Transverse colon (tissue), 4 donors: ENCODE measurements around the gene FAM228B. TPM values are rescaled to one million over a fixed set of nuclear protein-coding genes. Genes with fewer than 3 reads are reported as not detected.
"Not testable (repeated sequence)": the region's sequence is repeated elsewhere in the genome, so short reads cannot be mapped to it uniquely, and the experiment has no call there.

Experiments
- DNase-seq: peaks from one replicate; pipeline ENCODE4 v3.0.0-alpha.2; 2019
- H3K27ac ChIP-seq, 4 donors: fragments of 200-600 bp; sonication (generic); 2 replicates each; pipeline ENCODE4 v1.5.1; 2016 to 2018; ENCODE audit warnings: inconsistent platforms in 4 of 4
- H3K27me3 ChIP-seq: fragments of 200-600 bp; sonication (generic); 2 replicates; pipeline ENCODE4 v1.5.1; 2017; ENCODE audit warnings: inconsistent platforms
- H3K36me3 ChIP-seq, 4 donors: fragments of 200-600 bp; sonication (generic); 2 replicates each; pipeline ENCODE4 v1.5.1; 2017 to 2019; ENCODE audit warnings: inconsistent platforms in 4 of 4
- H3K4me1 ChIP-seq, 4 donors: fragments of 200-600 bp; sonication (generic); 2 replicates each; pipeline ENCODE4 v1.5.1; 2017 to 2020; ENCODE audit warnings: inconsistent platforms in 4 of 4
- H3K4me3 ChIP-seq, 4 donors: fragments of 200-600 bp; sonication (generic); 1 replicate in 1 of 4; 2 replicates in 3 of 4; pipeline versions ENCODE4 v1.5.1 to v1.6.1; 2017 to 2019; ENCODE audit warnings: inconsistent platforms in 4 of 4
- H3K9me3 ChIP-seq, 2 donors: fragments of 200-600 bp; sonication (generic); 2 replicates each; pipeline ENCODE4 v1.5.1; 2017 to 2019; ENCODE audit warnings: inconsistent platforms in 2 of 2
- CTCF ChIP-seq, 5 experiments: fragments of 200-600 bp in 3 of 5; fragments of 450-650 bp in 2 of 5; sonication (generic) in 3 of 5; IDR thresholded peaks; 1 replicate in 2 of 5; 2 replicates in 3 of 5; pipeline ENCODE4 v1.5.1; 2016 to 2017; ENCODE audit warnings: antibody characterized with exemption in 5 of 5, inconsistent platforms in 3 of 5, mild to moderate bottlenecking in 2 of 5, moderate library complexity in 1 of 5
- EP300 ChIP-seq: sonication (generic); formaldehyde crosslinking; IDR thresholded peaks from one replicate; pipeline ENCODE4 v1.6.1; 2017; ENCODE audit warnings: antibody characterized with exemption, low read depth
- POLR2A ChIP-seq: fragments of 450-650 bp; IDR thresholded peaks from one replicate; pipeline ENCODE4 v1.6.1; 2016; ENCODE audit warnings: antibody characterized with exemption, mild to moderate bottlenecking, moderate library complexity
- POLR2AphosphoS5 ChIP-seq, 3 donors: sonication (generic); formaldehyde crosslinking; IDR thresholded peaks; one replicate each; pipeline ENCODE4 v1.6.1; 2016; ENCODE audit warnings: antibody characterized with exemption in 3 of 3
- WGBS, 2 donors: methylation state at CpG; one replicate each; pipeline ENCODE4 v1.1.5; 2018; ENCODE audit warnings: low coverage in 1 of 2; 5-methylcytosine and 5-hydroxymethylcytosine counted together
- in situ Hi-C, 4 donors: fragments of 200-750 bp; cut with MboI; loops; one replicate each; pipeline versions ENCODE4 v1.15.0 to v1.15.1; 2017; ENCODE audit warnings: low sequenced_read_pairs in 3 of 4, low pct_ligation_motif_present in 1 of 4, low pct_unique_long_range_greater_than_20kb in 1 of 4
- intact Hi-C: fragments of 100-400 bp; cut with DNase I; formaldehyde crosslinking; loops from one replicate; pipeline ENCODE4 v1.15.1; 2023; ENCODE audit warnings: low total_unique reads
- total RNA-seq, 4 donors: library from RNA; depleted of rRNA; stranded (reverse); fragments of >200 nt; gene quantifications; one replicate each; pipeline ENCODE4 v1.1.0, GENCODE V29; 2016

FAM228B gene
- total RNA-seq, 4 donors from 2014 or later = 0.75 to 17.8 (median 3.9) TPM

- 48 to 50% methylated on average over 2 of the region's 2 CpGs for WGBS, 2 donors
- Histone ChIP-seq H3K4me3 (no peak overlapping the region), H3K4me1 (no peaks in the 10 kb centered on the region), H3K27me3 (no peaks in the 10 kb centered on the region), H3K9me3 (peaks cover 0 to 4% of the 10 kb centered on the region in 2 donors), H3K36me3 (no peaks in the 10 kb centered on the region), H3K27ac (no peak overlapping the region)
- no peak for DNase-seq
- intact Hi-C loops = no loop called here
- no peak for TF ChIP-seq CTCF (IDR thresholded peaks at IDR 0.05)
- no peak for TF ChIP-seq EP300
- no peak for TF ChIP-seq POLR2A
- TF ChIP-seq POLR2AphosphoS5 (IDR thresholded peaks at IDR 0.05) = no peak
- in situ Hi-C loops = no loop called here
Measured at GRCh38 chr2:24105816-24106215, 17.5 kb upstream of the FAM228B start.

- Histone ChIP-seq H3K27ac (no peak overlapping the region), H3K4me3 (no peak overlapping the region), H3K4me1 (no peaks in the 10 kb centered on the region), H3K27me3 (no peaks in the 10 kb centered on the region), H3K9me3 (peaks cover 0 to 4% of the 10 kb centered on the region in 2 donors), H3K36me3 (no peaks in the 10 kb centered on the region)
- TF ChIP-seq CTCF (IDR thresholded peaks at IDR 0.05) = no peak
- no peak for TF ChIP-seq EP300
- intact Hi-C loops (no loop called here), in situ Hi-C loops (no loop called here)
- DNase-seq = no peak
Measured at GRCh38 chr2:24106786-24107185, 16.5 kb upstream of the FAM228B start.

GRCh38 chr2:24107336-24107735 is 15.9 kb upstream of the FAM228B start:
- TF ChIP-seq POLR2A (no peak), POLR2AphosphoS5 (IDR thresholded peaks at IDR 0.05) (no peak), EP300 (no peak), CTCF (IDR thresholded peaks at IDR 0.05) (no peak)
- Histone ChIP-seq H3K4me3 (no peak overlapping the region), H3K27ac (no peak overlapping the region), H3K27me3 (no peaks in the 10 kb centered on the region), H3K4me1 (no peaks in the 10 kb centered on the region), H3K9me3 (peaks cover 0 to 4% of the 10 kb centered on the region in 2 donors), H3K36me3 (no peaks in the 10 kb centered on the region)
- DNase-seq = no peak
- intact Hi-C loops (no loop called here), in situ Hi-C loops (no loop called here)
- WGBS, 2 donors = 90 to 94% methylated on average over 1 of the region's 1 CpG

DNA sequence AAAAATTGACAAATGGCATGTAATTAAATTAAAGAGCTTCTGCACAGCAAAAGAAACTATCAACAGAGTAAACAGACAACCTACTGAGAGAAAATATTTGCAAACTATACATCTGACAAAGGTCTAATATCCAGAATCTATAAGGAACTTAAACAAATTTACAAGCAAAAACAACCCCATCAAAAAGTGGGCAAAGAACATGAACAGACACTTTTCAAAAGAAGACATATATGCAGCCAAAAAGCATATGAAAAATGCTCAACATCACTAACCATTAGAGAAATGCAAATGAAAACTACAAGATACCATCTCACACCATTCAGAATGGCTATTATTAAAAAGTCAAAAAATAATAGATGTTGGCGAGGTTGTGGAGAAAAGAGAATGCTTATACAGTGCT is 13.8 kb upstream of the FAM228B start:
- in situ Hi-C loops, H3K27me3 ChIP-seq, intact Hi-C loops, H3K4me1 ChIP-seq, DNase-seq, H3K36me3 ChIP-seq, H3K9me3 ChIP-seq, H3K4me3 ChIP-seq, H3K27ac ChIP-seq: not testable (repeated sequence)
- WGBS, 2 donors = 78 to 96% methylated on average over 1 of the region's 1 CpG

- Histone ChIP-seq H3K36me3 (no peaks in the 10 kb centered on the region), H3K9me3 (peaks cover 0 to 4% of the 10 kb centered on the region in 2 donors), H3K27me3 (no peaks in the 10 kb centered on the region), H3K4me3 (no peak overlapping the region), H3K27ac (no peak overlapping the region), H3K4me1 (no peaks in the 10 kb centered on the region)
- in situ Hi-C loops (no loop called here), intact Hi-C loops (no loop called here)
- no peak for DNase-seq
- 86% methylated on average over 7 of the region's 7 CpGs; no CpG with 5 or more reads in 1 of the 2 donors for WGBS, 2 donors
- TF ChIP-seq POLR2A = no peak
- TF ChIP-seq CTCF (IDR thresholded peaks at IDR 0.05) = no peak
- no peak for TF ChIP-seq POLR2AphosphoS5 (IDR thresholded peaks at IDR 0.05)
- no peak for TF ChIP-seq EP300
Measured at GRCh38 chr2:24110660-24111303, 12.5 kb upstream of the FAM228B start.
